Natural killer cell (primary cell): ENCODE data around the gene TCF19. TPM values are rescaled to one million over a fixed set of nuclear protein-coding genes. Genes with fewer than 3 reads are reported as not detected.
A peak's percentile ranks its signal among the peaks of the same experiment; 100 is the strongest.

Source experiments
- ATAC-seq, 3 donors: fragments of 150-1000 bp in 2 of 3; fragments of 200-7000 bp in 1 of 3; cut with Tn5 transposase; 1 replicate in 1 of 3; 2 replicates in 2 of 3; pipeline ENCODE4 v1.10.0; 2021; ENCODE audit warnings: mild to moderate bottlenecking in 2 of 3, moderate library complexity in 2 of 3
- DNase-seq, 2 donors: peaks; one replicate each; pipeline versions ENCODE4 v3.0.0 to v3.0.0-alpha.2; 2013 to 2021; ENCODE audit warnings: mixed read lengths in 1 of 2
- H3K27ac ChIP-seq: one replicate; pipeline ENCODE4 v1.5.1; 2013; ENCODE audit warnings: mild to moderate bottlenecking, low read length
- H3K27me3 ChIP-seq: one replicate; pipeline ENCODE4 v1.6.1; 2013; ENCODE audit warnings: low read length; ENCODE audit not compliant: control insufficient read depth, insufficient read depth
- H3K36me3 ChIP-seq: one replicate; pipeline ENCODE4 v1.6.1; 2013; ENCODE audit warnings: low read length; ENCODE audit not compliant: control insufficient read depth, insufficient read depth
- H3K4me1 ChIP-seq: one replicate; pipeline ENCODE4 v1.6.1; 2013; ENCODE audit warnings: low read length; ENCODE audit not compliant: control insufficient read depth, insufficient read depth
- H3K4me3 ChIP-seq: one replicate; pipeline ENCODE4 v1.5.1; 2013; ENCODE audit warnings: low read length
- H3K9me3 ChIP-seq: one replicate; pipeline ENCODE4 v1.6.1; 2013; ENCODE audit warnings: low read length; ENCODE audit not compliant: control insufficient read depth, insufficient read depth
- H3K27ac Mint-ChIP-seq, 2 donors: one replicate each; pipeline ENCODE4 v1.8.0; 2022; ENCODE audit warnings: mild to moderate bottlenecking in 2 of 2, mixed read lengths in 2 of 2, moderate library complexity in 1 of 2
- H3K27me3 Mint-ChIP-seq, 2 donors: one replicate each; pipeline ENCODE4 v1.8.0; 2022; ENCODE audit warnings: low read depth in 2 of 2, mixed read lengths in 2 of 2
- H3K36me3 Mint-ChIP-seq: one replicate; pipeline ENCODE4 v1.8.0; 2022; ENCODE audit warnings: mixed read lengths
- H3K4me1 Mint-ChIP-seq, 2 donors: one replicate each; pipeline ENCODE4 v1.8.0; 2022; ENCODE audit warnings: mixed read lengths in 2 of 2
- H3K4me3 Mint-ChIP-seq: one replicate; pipeline ENCODE4 v1.8.0; 2022; ENCODE audit warnings: mild to moderate bottlenecking, moderate library complexity, mixed read lengths
- H3K9me3 Mint-ChIP-seq, 2 donors: one replicate each; pipeline ENCODE4 v1.8.0; 2022; ENCODE audit warnings: mixed read lengths in 2 of 2
- WGBS: methylation state at CpG from one replicate; pipeline ENCODE4 v1.1.7; 2013; ENCODE audit warnings: missing lambda C conversion rate; ENCODE audit not compliant: insufficient coverage; 5-methylcytosine and 5-hydroxymethylcytosine counted together
- intact Hi-C: fragments of 100-400 bp; cut with micrococcal nuclease; formaldehyde crosslinking; loops from one replicate; pipeline ENCODE4 v1.14.2; 2022
- total RNA-seq, 4 donors: library from RNA; stranded (reverse); fragments of 120-200 nt in 1 of 4; gene quantifications; one replicate each; pipeline versions ENCODE4 v1.2.3 to v1.2.4, GENCODE V29; 2013 to 2022
- TF ChIP-seq, protein P1 (sequence below): fragments of 200-600 bp; IDR thresholded peaks from one replicate; pipeline ENCODE4 v1.8.0; 2022; ENCODE audit warnings: antibody characterized with exemption

TCF19 gene, protein sequence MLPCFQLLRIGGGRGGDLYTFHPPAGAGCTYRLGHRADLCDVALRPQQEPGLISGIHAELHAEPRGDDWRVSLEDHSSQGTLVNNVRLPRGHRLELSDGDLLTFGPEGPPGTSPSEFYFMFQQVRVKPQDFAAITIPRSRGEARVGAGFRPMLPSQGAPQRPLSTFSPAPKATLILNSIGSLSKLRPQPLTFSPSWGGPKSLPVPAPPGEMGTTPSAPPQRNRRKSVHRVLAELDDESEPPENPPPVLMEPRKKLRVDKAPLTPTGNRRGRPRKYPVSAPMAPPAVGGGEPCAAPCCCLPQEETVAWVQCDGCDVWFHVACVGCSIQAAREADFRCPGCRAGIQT
- 10 to 100 TPM in 1 of 3 donors, 1 to 10 TPM in 2; 7.2 to 12.0 (median 9.2) TPM for total RNA-seq
- 10.0 TPM for total RNA-seq (2013)

DNA sequence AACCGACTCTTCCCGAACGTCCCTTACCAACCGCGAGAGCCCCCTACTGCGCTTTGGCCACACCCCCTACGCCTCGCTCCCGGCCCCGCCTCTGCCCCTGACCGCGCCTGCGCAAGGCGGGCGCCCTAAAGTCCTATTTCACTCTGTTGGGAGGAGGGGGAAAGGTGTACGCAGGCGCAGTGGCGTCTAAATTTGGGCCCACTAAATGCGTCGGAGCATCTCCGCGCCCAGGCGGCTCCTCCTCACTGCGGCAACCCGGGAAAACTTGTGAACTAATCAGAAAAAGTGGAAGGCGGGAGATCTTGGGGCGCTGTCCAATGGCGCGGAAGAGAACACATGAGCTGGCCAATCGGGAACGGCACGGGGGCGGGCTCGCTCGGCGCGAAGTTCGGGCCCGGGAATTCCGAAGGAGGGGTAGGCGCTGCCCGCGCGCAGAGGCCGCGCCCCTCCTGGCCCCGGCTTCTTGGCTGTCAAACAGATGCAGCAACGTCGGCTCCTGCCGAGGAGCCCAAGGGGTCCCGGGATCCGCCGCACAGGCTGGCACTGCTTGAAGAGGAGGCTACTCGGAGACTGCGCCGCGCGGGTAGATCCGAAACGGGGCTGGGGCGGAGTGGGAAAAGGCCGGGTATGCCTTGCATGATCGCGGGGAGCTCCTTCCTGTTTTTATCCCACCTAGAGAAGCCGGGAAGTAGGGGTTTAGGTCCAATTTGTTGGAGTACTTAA, at the start of gene TCF19:
TCF19 (plus strand) TSS at position 450 of the 723 bp plus-strand sequence. CDS start 881 bp downstream, outside the sequence.
- peak within 1 kb of the TSS; percentile 77 for H3K4me3 ChIP-seq
- Mint-ChIP-seq H3K27me3 (no peaks in the 10 kb centered on the region), H3K27ac (peak within 1 kb of the TSS; percentile 85 to 87), H3K9me3 (no peaks in the 10 kb centered on the region), H3K4me1 (peaks cover 25 to 26% of the 10 kb centered on the region in 2 donors), H3K4me3 (peak within 1 kb of the TSS; percentile 98), H3K36me3 (no peaks in the 10 kb centered on the region)
- TF ChIP-seq, protein P1, sequence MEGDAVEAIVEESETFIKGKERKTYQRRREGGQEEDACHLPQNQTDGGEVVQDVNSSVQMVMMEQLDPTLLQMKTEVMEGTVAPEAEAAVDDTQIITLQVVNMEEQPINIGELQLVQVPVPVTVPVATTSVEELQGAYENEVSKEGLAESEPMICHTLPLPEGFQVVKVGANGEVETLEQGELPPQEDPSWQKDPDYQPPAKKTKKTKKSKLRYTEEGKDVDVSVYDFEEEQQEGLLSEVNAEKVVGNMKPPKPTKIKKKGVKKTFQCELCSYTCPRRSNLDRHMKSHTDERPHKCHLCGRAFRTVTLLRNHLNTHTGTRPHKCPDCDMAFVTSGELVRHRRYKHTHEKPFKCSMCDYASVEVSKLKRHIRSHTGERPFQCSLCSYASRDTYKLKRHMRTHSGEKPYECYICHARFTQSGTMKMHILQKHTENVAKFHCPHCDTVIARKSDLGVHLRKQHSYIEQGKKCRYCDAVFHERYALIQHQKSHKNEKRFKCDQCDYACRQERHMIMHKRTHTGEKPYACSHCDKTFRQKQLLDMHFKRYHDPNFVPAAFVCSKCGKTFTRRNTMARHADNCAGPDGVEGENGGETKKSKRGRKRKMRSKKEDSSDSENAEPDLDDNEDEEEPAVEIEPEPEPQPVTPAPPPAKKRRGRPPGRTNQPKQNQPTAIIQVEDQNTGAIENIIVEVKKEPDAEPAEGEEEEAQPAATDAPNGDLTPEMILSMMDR, result no peak
- peaks cover 2% of the 10 kb centered on the region for H3K36me3 ChIP-seq
- no peaks in the 10 kb centered on the region for H3K9me3 ChIP-seq
- peak; percentile 94 to 100 for DNase-seq
- intact Hi-C loops, result loop anchor here (2.0 kb wide), 1 partner anchor 38 kb away; no protein-coding TSS in a partner anchor
- H3K27me3 ChIP-seq, result no peaks in the 10 kb centered on the region
- H3K4me1 ChIP-seq, result peaks cover 20% of the 10 kb centered on the region
- ATAC-seq, result peak; percentile 90 to 96 (median 93)
- under 1% methylated on average over 65 of the region's 65 CpGs for WGBS
- peak within 1 kb of the TSS; percentile 65 for H3K27ac ChIP-seq

GRCh38 chr6:31110825-31111582, 47.4 kb upstream of the TCF19 start:
- H3K27ac Mint-ChIP-seq, result no peak overlapping the region
- TF ChIP-seq, protein P1, result no peak
- no peak overlapping the region for H3K4me3 Mint-ChIP-seq
- no peaks in the 10 kb centered on the region for H3K36me3 Mint-ChIP-seq
- no peak overlapping the region for H3K4me3 ChIP-seq
- no peaks in the 10 kb centered on the region for H3K4me1 Mint-ChIP-seq
- H3K4me1 ChIP-seq, result no peaks in the 10 kb centered on the region
- 85% methylated on average over 10 of the region's 11 CpGs for WGBS
- no peaks in the 10 kb centered on the region for H3K9me3 ChIP-seq
- H3K27ac ChIP-seq, result no peak overlapping the region
- ATAC-seq (no peak), DNase-seq (no peak)
- no peaks in the 10 kb centered on the region for H3K9me3 Mint-ChIP-seq
- peaks cover 19 to 38% of the 10 kb centered on the region in 2 donors for H3K27me3 Mint-ChIP-seq
- no peaks in the 10 kb centered on the region for H3K27me3 ChIP-seq
- intact Hi-C loops, result no loop called here
- no peaks in the 10 kb centered on the region for H3K36me3 ChIP-seq

- Mint-ChIP-seq H3K27ac (no peak overlapping the region), H3K9me3 (no peaks in the 10 kb centered on the region), H3K36me3 (no peaks in the 10 kb centered on the region), H3K4me3 (no peak overlapping the region), H3K4me1 (no peaks in the 10 kb centered on the region), H3K27me3 (peaks cover 21 to 45% of the 10 kb centered on the region in 2 donors)
- Histone ChIP-seq H3K27me3 (no peaks in the 10 kb centered on the region), H3K27ac (no peak overlapping the region), H3K4me3 (no peak overlapping the region), H3K36me3 (no peaks in the 10 kb centered on the region), H3K4me1 (no peaks in the 10 kb centered on the region), H3K9me3 (no peaks in the 10 kb centered on the region)
- no peak for DNase-seq
- TF ChIP-seq, protein P1, result no peak
- ATAC-seq, result no peak
- intact Hi-C loops, result no loop called here
- whole genome bisulfite sequencing, result 90% methylated on average over 13 of the region's 13 CpGs
Observed at GRCh38 chr6:31111712-31112111, 46.7 kb upstream of the TCF19 start.
